MM.1S (cell line): ENCODE results near the gene SV2B.

Experiments
- DNase-seq: peaks from one replicate; pipeline ENCODE4 v3.0.0-alpha.2; 2015
- H2AFZ ChIP-seq: fragments of 300-600 bp; sonication (generic); 2 replicates; pipeline ENCODE4 v1.6.0; 2016; ENCODE audit warnings: antibody characterized with exemption, low read length
- H3F3A ChIP-seq: fragments of 300-600 bp; sonication (generic); 2 replicates; pipeline ENCODE4 v1.6.1; 2016; ENCODE audit warnings: mild to moderate bottlenecking, antibody characterized with exemption, low read length, moderate library complexity, mixed read lengths; ENCODE audit not compliant: insufficient read depth
- H3K27ac ChIP-seq: fragments of 300-600 bp; sonication (generic); 2 replicates; pipeline ENCODE4 v1.5.1; 2016; ENCODE audit warnings: mild to moderate bottlenecking, low read length
- H3K27me3 ChIP-seq: fragments of 300-600 bp; sonication (generic); replicated peaks from 2 replicates; pipeline ENCODE4 v1.6.0; 2016; ENCODE audit warnings: low read length; ENCODE audit not compliant: insufficient read depth
- H3K36me3 ChIP-seq: fragments of 300-600 bp; sonication (generic); replicated peaks from 2 replicates; pipeline ENCODE4 v1.6.1; 2016; ENCODE audit warnings: mild to moderate bottlenecking, low read length, mixed read lengths; ENCODE audit not compliant: insufficient read depth
- H3K4me1 ChIP-seq: fragments of 300-600 bp; sonication (generic); 2 replicates; pipeline ENCODE4 v1.6.1; 2016; ENCODE audit warnings: low read length, mixed read lengths
- H3K4me2 ChIP-seq: fragments of 300-600 bp; sonication (generic); 2 replicates; pipeline ENCODE4 v1.6.0; 2016; ENCODE audit warnings: low read depth, low read length
- H3K4me3 ChIP-seq: fragments of 300-600 bp; sonication (generic); 2 replicates; pipeline ENCODE4 v1.5.1; 2016; ENCODE audit warnings: low read length, mixed read lengths
- H3K79me2 ChIP-seq: fragments of 300-600 bp; sonication (generic); 2 replicates; pipeline ENCODE4 v1.6.1; 2016; ENCODE audit warnings: mixed run types, low read length, mixed read lengths
- H3K9ac ChIP-seq: fragments of 300-600 bp; sonication (generic); 2 replicates; pipeline ENCODE4 v1.6.1; 2016; ENCODE audit warnings: low read length, mixed read lengths
- H3K9me2 ChIP-seq: fragments of 300-600 bp; sonication (generic); replicated peaks from 2 replicates; pipeline ENCODE4 v1.6.1; 2016; ENCODE audit warnings: mild to moderate bottlenecking, low read length, mixed read lengths; ENCODE audit not compliant: insufficient read depth
- H3K9me3 ChIP-seq: fragments of 300-600 bp; sonication (generic); replicated peaks from 2 replicates; pipeline ENCODE4 v1.6.1; 2016; ENCODE audit warnings: mild to moderate bottlenecking, low read length, mixed read lengths; ENCODE audit not compliant: insufficient read depth
- H4K20me1 ChIP-seq: fragments of 300-600 bp; sonication (generic); 2 replicates; pipeline ENCODE4 v1.6.1; 2016; ENCODE audit warnings: mild to moderate bottlenecking, low read length, moderate library complexity, mixed read lengths; ENCODE audit not compliant: insufficient read depth
- CTCF ChIP-seq: fragments of 300-600 bp; sonication (generic); IDR thresholded peaks from 2 replicates; pipeline ENCODE4 v1.5.1; 2016; ENCODE audit warnings: antibody characterized with exemption, low read length, mixed read lengths
- EZH2 ChIP-seq: fragments of 300-600 bp; sonication (generic); optimal IDR thresholded peaks from 2 replicates; pipeline ENCODE3; 2017; ENCODE audit warnings: low read depth, mild to moderate bottlenecking, antibody characterized with exemption, low read length, mixed read lengths
- EZH2phosphoT487 ChIP-seq: fragments of 300-600 bp; sonication (generic); IDR thresholded peaks from 2 replicates; pipeline ENCODE4 v1.6.1; 2018; ENCODE audit warnings: antibody characterized with exemption, low read length

SV2B gene

GRCh38 chr15:91252756-91253155 lies 152.7 kb downstream of the SV2B start:
- no peaks in the 10 kb centered on the region for H3K9me3 ChIP-seq
- H2AFZ ChIP-seq, result no peak overlapping the region
- H3K4me3 ChIP-seq, result no peak overlapping the region
- no peaks in the 10 kb centered on the region for H3K4me1 ChIP-seq
- no peak overlapping the region for H3K27ac ChIP-seq
- TF ChIP-seq EZH2, result no peak
- no peak for TF ChIP-seq EZH2phosphoT487
- no peak for TF ChIP-seq CTCF
- no peaks in the 10 kb centered on the region for H3K27me3 ChIP-seq
- H4K20me1 ChIP-seq, result no peaks in the 10 kb centered on the region
- H3F3A ChIP-seq, result no peaks in the 10 kb centered on the region
- H3K79me2 ChIP-seq, result no peaks in the 10 kb centered on the region
- H3K9me2 ChIP-seq, result no peaks in the 10 kb centered on the region
- no peak for DNase-seq
- H3K9ac ChIP-seq, result no peak overlapping the region
- H3K4me2 ChIP-seq, result no peak overlapping the region
- no peaks in the 10 kb centered on the region for H3K36me3 ChIP-seq

DNA sequence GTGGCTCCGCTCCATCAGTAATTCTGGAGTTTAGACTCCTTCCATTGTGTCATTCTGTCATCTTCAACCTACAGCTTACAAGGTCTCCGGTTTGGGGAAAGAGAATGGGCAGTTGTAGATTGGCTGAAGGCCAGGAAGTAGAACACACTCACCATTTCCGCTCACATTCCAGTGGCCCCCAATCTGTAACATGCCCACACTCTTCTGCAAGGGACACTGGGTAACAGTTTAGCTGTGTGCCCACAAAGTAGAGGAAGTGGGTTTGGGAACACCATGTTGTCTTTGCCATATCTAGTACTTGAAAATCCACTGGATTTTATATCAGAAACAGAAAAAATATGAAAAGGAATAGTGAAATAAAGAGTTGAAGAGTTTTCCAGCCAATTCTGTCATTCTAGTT lies 153.5 kb downstream of the SV2B start:
- H3K4me2 ChIP-seq, result no peak overlapping the region
- no peak overlapping the region for H3K27ac ChIP-seq
- no peaks in the 10 kb centered on the region for H3F3A ChIP-seq
- no peaks in the 10 kb centered on the region for H3K27me3 ChIP-seq
- H4K20me1 ChIP-seq, result no peaks in the 10 kb centered on the region
- H3K79me2 ChIP-seq, result no peaks in the 10 kb centered on the region
- H3K9ac ChIP-seq, result no peak overlapping the region
- DNase-seq, result no peak
- no peak for TF ChIP-seq CTCF
- no peak for TF ChIP-seq EZH2phosphoT487
- no peak for TF ChIP-seq EZH2
- no peaks in the 10 kb centered on the region for H3K36me3 ChIP-seq
- H2AFZ ChIP-seq, result no peak overlapping the region
- H3K4me3 ChIP-seq, result no peak overlapping the region
- no peaks in the 10 kb centered on the region for H3K9me2 ChIP-seq
- H3K4me1 ChIP-seq, result no peaks in the 10 kb centered on the region
- H3K9me3 ChIP-seq, result no peaks in the 10 kb centered on the region

DNA sequence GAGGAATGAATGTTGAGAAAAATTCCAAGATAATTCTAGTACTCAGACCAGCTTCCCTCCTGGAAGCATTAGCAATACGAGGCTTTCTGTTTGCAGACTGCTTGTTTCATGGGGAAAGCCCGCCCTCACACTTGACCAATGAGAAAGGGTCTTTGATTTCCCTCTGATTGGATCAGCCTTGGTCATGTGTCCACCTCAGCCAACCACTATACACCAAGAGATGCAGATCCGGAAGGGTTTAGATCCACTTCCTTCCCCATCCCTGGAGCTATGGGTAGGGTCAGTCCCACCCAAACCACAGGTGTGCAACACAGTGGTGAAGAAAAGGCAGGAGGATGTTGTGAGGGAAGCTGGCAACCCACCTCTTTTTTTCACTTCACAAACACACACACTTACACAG lies 154.7 kb downstream of the SV2B start:
- no peak overlapping the region for H3K9ac ChIP-seq
- no peaks in the 10 kb centered on the region for H4K20me1 ChIP-seq
- no peaks in the 10 kb centered on the region for H3F3A ChIP-seq
- no peaks in the 10 kb centered on the region for H3K27me3 ChIP-seq
- H3K9me3 ChIP-seq, result no peaks in the 10 kb centered on the region
- H3K9me2 ChIP-seq, result no peaks in the 10 kb centered on the region
- no peaks in the 10 kb centered on the region for H3K79me2 ChIP-seq
- TF ChIP-seq CTCF (no peak), EZH2 (no peak), EZH2phosphoT487 (no peak)
- no peaks in the 10 kb centered on the region for H3K4me1 ChIP-seq
- H2AFZ ChIP-seq, result 0 out of 2 replicates have a peak overlapping the region, but pooled peaks have one; percentile 8
- H3K27ac ChIP-seq, result no peak overlapping the region
- no peaks in the 10 kb centered on the region for H3K36me3 ChIP-seq
- H3K4me2 ChIP-seq, result no peak overlapping the region
- no peak for DNase-seq
- H3K4me3 ChIP-seq, result no peak overlapping the region
